Tibial nerve (tissue), 4 donors: ENCODE measurements around the gene CCNDBP1. TPM values are rescaled to one million over a fixed set of nuclear protein-coding genes. Genes with fewer than 3 reads are reported as not detected.
"Not testable (repeated sequence)": the region's sequence is repeated elsewhere in the genome, so short reads cannot be mapped to it uniquely, and the experiment has no call there.

Experiments used
- DNase-seq, 2 donors: peaks; one replicate each; pipeline ENCODE4 v3.0.0-alpha.2; 2019; ENCODE audit warnings: low spot score in 2 of 2
- H3K27ac ChIP-seq, 4 donors: fragments of 200-600 bp; sonication (generic) in 3 of 4; one replicate each; pipeline ENCODE4 v1.5.1; 2017 to 2019; ENCODE audit warnings: mild to moderate bottlenecking in 1 of 4
- H3K27me3 ChIP-seq, 2 donors: fragments of 200-600 bp; sonication (generic) in 1 of 2; one replicate each; pipeline versions ENCODE4 v1.5.1 to v1.6.0; 2017 to 2019
- H3K36me3 ChIP-seq, 3 donors: fragments of 200-600 bp; sonication (generic); one replicate each; pipeline ENCODE4 v1.5.1; 2018 to 2019
- H3K4me1 ChIP-seq, 4 donors: fragments of 200-600 bp; sonication (generic) in 3 of 4; one replicate each; pipeline ENCODE4 v1.5.1; 2017 to 2019
- H3K4me3 ChIP-seq, 4 donors: fragments of 200-600 bp; sonication (generic) in 3 of 4; one replicate each; pipeline ENCODE4 v1.5.1; 2017 to 2019; ENCODE audit warnings: mild to moderate bottlenecking in 1 of 4, moderate library complexity in 1 of 4
- H3K9me3 ChIP-seq, 4 donors: fragments of 200-600 bp; sonication (generic) in 3 of 4; one replicate each; pipeline ENCODE4 v1.5.1; 2017 to 2019
- CTCF ChIP-seq, 5 experiments: fragments of 200-600 bp in 3 of 5; fragments of 450-650 bp in 2 of 5; sonication (generic) in 3 of 5; IDR thresholded peaks; one replicate each; pipeline ENCODE4 v1.5.1; 2016 to 2019; ENCODE audit warnings: antibody characterized with exemption in 5 of 5, mild to moderate bottlenecking in 3 of 5, moderate library complexity in 2 of 5
- EP300 ChIP-seq, 2 donors: sonication (generic); formaldehyde crosslinking; IDR thresholded peaks; one replicate each; pipeline ENCODE4 v1.6.1; 2017; ENCODE audit warnings: antibody characterized with exemption in 2 of 2, mild to moderate bottlenecking in 1 of 2
- POLR2A ChIP-seq, 2 donors: fragments of 450-650 bp; IDR thresholded peaks; one replicate each; pipeline ENCODE4 v1.6.1; 2017; ENCODE audit warnings: antibody characterized with exemption in 2 of 2, mild to moderate bottlenecking in 2 of 2, moderate library complexity in 2 of 2
- WGBS, 2 donors: methylation state at CpG; one replicate each; pipeline ENCODE4 v1.1.5; 2018; 5-methylcytosine and 5-hydroxymethylcytosine counted together
- total RNA-seq, 4 donors: library from RNA; depleted of rRNA; stranded (reverse); fragments of >200 nt; gene quantifications; one replicate each; pipeline ENCODE4 v1.1.0, GENCODE V29; 2016

The CCNDBP1 gene
- total RNA-seq, 4 donors from 2014 or later, result 59.4 to 171 (median 97.2) TPM

- Histone ChIP-seq H3K4me1 (peaks cover 0 to 8% (median 0%) of the 10 kb centered on the region in 4 donors), H3K4me3 (no peak overlapping the region), H3K27ac (no peak overlapping the region), H3K9me3 (no peaks in the 10 kb centered on the region), H3K27me3 (no peaks in the 10 kb centered on the region), H3K36me3 (peaks cover 0 to 71% (median 10%) of the 10 kb centered on the region in 3 donors)
- 90 to 94% methylated on average over 2 of the region's 2 CpGs for WGBS, 2 donors
- no peak for DNase-seq
- TF ChIP-seq POLR2A (IDR thresholded peaks at IDR 0.05) (no peak), CTCF (IDR thresholded peaks at IDR 0.05) (no peak), EP300 (IDR thresholded peaks at IDR 0.05) (no peak)
Observed at GRCh38 chr15:43151688-43152087, 33.5 kb upstream of the CCNDBP1 start.

GRCh38 chr15:43153269-43153668, 31.9 kb upstream of the CCNDBP1 start:
- no peak overlapping the region for H3K27ac ChIP-seq
- peaks cover 0 to 8% (median 0%) of the 10 kb centered on the region in 4 donors for H3K4me1 ChIP-seq
- TF ChIP-seq POLR2A (IDR thresholded peaks at IDR 0.05), result no peak
- no peak for TF ChIP-seq CTCF (IDR thresholded peaks at IDR 0.05)
- no peak for TF ChIP-seq EP300 (IDR thresholded peaks at IDR 0.05)
- no peaks in the 10 kb centered on the region for H3K9me3 ChIP-seq
- H3K36me3 ChIP-seq, result peaks cover 0 to 75% (median 10%) of the 10 kb centered on the region in 3 donors
- H3K27me3 ChIP-seq, result no peaks in the 10 kb centered on the region
- H3K4me3 ChIP-seq, result no peak overlapping the region
- DNase-seq, result no peak

- Histone ChIP-seq H3K36me3 (peaks cover 0 to 90% (median 3%) of the 10 kb centered on the region in 3 donors), H3K4me1 (no peaks in the 10 kb centered on the region), H3K27me3 (no peaks in the 10 kb centered on the region), H3K9me3 (no peaks in the 10 kb centered on the region), H3K27ac (no peak overlapping the region), H3K4me3 (no peak overlapping the region)
- no peak for TF ChIP-seq POLR2A (IDR thresholded peaks at IDR 0.05)
- TF ChIP-seq EP300 (IDR thresholded peaks at IDR 0.05), result no peak
- TF ChIP-seq CTCF (IDR thresholded peaks at IDR 0.05), result no peak
- 83 to 85% methylated on average over 2 of the region's 2 CpGs for WGBS, 2 donors
- DNase-seq, result no peak
Observed at GRCh38 chr15:43165801-43166325, 19.3 kb upstream of the CCNDBP1 start.

- 96% methylated on average over 11 to 18 of the region's 28 CpGs for whole genome bisulfite sequencing, 2 donors
- not testable (repeated sequence) for DNase-seq, H3K4me1 ChIP-seq, H3K4me3 ChIP-seq, H3K9me3 ChIP-seq, H3K27ac ChIP-seq, H3K27me3 ChIP-seq
- H3K36me3 ChIP-seq, result peaks cover 0 to 90% (median 7%) of the 10 kb centered on the region in 3 donors
Observed at GRCh38 chr15:43167261-43167660, 17.9 kb upstream of the CCNDBP1 start.

- peaks cover 0 to 10% (median 0%) of the 10 kb centered on the region in 4 donors for H3K9me3 ChIP-seq
- H3K27me3 ChIP-seq, result no peaks in the 10 kb centered on the region
- no peak overlapping the region for H3K4me3 ChIP-seq
- TF ChIP-seq POLR2A (IDR thresholded peaks at IDR 0.05) (no peak), CTCF (IDR thresholded peaks at IDR 0.05) (no peak), EP300 (IDR thresholded peaks at IDR 0.05) (no peak)
- H3K36me3 ChIP-seq, result peaks cover 0 to 90% (median 7%) of the 10 kb centered on the region in 3 donors
- H3K27ac ChIP-seq, result no peak overlapping the region
- no peaks in the 10 kb centered on the region for H3K4me1 ChIP-seq
- 67 to 92% methylated on average over 2 of the region's 2 CpGs for WGBS, 2 donors
- no peak for DNase-seq
Observed at GRCh38 chr15:43168192-43169107, 16.8 kb upstream of the CCNDBP1 start.
